ENCODE measurements around the gene PGLYRP4. TPM values are rescaled to one million over a fixed set of nuclear protein-coding genes. Genes with fewer than 3 reads are reported as not detected.

Gene PGLYRP4
- total RNA-seq, 1 donor from 2014 or later, result not detected

GRCh38 chr1:153384958-153385580 lies 36.4 kb upstream of the PGLYRP4 start:
- ATAC-seq (no peak), DNase-seq (no peak)
- intact Hi-C loops (cut with micrococcal nuclease), result no loop called here

- no peak for ATAC-seq
- no peak for DNase-seq
- intact Hi-C loops (cut with micrococcal nuclease), result no loop called here
These were observed 32.1 kb upstream of the PGLYRP4 start for GRCh38 chr1:153380711-153381110.

GRCh38 chr1:153379591-153379990 lies 30.9 kb upstream of the PGLYRP4 start:
- ATAC-seq, result no peak
- intact Hi-C loops (cut with micrococcal nuclease), result no loop called here
- DNase-seq, result no peak

DNA sequence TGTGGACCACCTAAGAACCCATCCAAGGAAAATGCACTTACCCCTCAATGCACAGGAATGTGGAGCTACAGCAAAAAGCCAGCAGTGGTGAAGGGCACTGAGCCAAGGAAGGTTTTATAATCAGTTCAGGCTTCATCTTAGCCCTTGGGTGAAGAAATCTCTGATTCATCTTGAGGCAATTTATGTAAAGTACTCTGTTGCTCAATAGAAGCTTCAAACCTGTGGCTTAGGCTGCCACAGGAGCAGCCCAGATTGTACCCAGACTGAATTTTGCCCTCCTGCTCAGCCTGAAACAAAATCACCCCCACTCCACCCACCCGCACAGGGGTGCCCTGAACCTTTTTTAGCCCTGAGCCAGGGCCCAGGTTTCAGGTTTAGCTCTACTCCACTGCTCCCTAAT lies 26.9 kb upstream of the PGLYRP4 start, which contains the start of gene S100A12:
Gene S100A12, minus strand, starts transcription at position 111 of the 400 bp plus-strand sequence. CDS start 1,029 bp downstream, outside the sequence.
- DNase-seq (no peak), ATAC-seq (no peak)
- intact Hi-C loops (cut with micrococcal nuclease), result no loop called here

GRCh38 chr1:153374071-153374470 lies 25.4 kb upstream of the PGLYRP4 start:
- ATAC-seq (no peak), DNase-seq (no peak)
- intact Hi-C loops (cut with micrococcal nuclease), result no loop called here

- DNase-seq (no peak), ATAC-seq (no peak)
- intact Hi-C loops (cut with micrococcal nuclease), result no loop called here
These were observed 23.9 kb upstream of the PGLYRP4 start for GRCh38 chr1:153372571-153372970.

GRCh38 chr1:153371231-153371630 lies 22.6 kb upstream of the PGLYRP4 start:
- ATAC-seq (no peak), DNase-seq (no peak)
- intact Hi-C loops (cut with micrococcal nuclease), result no loop called here

- intact Hi-C loops (cut with micrococcal nuclease), result no loop called here
- DNase-seq (no peak), ATAC-seq (no peak)
These were observed 21.5 kb upstream of the PGLYRP4 start for GRCh38 chr1:153370146-153370545.

DNA sequence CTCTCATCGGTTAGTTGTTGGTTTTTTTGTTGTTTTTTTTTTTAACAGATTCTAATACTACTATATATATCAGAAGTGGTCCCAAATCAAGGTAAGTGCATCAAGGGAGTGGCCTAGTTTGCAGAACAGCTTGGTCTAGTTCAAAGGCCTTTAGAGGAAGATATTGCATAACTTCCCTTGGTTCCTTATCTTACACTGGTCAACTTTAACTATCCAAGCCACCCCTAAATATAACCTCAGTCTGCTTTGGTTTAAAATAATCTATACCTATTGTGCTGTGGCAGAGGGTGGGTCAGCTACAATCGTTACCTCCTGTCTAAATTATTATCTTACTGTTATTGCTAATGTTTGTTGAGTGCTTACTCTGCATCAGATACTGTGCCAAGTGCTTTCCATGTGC lies 19.9 kb upstream of the PGLYRP4 start:
- intact Hi-C loops (cut with micrococcal nuclease), result no loop called here
- ATAC-seq (peak; percentile 32), DNase-seq (no peak)

- intact Hi-C loops (cut with micrococcal nuclease), result no loop called here
- ATAC-seq, result peak; percentile 29
- DNase-seq, result no peak
These were observed 18.4 kb upstream of the PGLYRP4 start for GRCh38 chr1:153367090-153367489.

DNA sequence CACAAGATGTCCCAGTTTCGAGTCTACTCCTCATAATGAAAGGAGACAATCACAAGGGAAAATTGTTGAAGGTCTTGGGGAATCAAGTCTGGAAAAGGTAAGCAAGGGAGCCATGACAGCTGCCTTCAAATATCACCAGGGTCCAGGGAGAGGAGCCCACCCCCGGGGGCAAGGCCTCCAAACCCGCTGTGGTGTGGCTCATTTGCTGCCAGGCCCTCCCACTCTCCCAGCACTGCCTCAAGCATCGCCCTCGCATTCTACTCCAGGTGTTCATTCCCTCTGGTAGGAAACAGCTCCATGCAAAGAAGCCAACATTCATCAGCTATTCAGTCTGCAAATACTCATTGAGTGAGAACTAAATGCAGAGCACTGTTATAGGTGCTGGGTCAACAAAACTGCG lies 17.6 kb upstream of the PGLYRP4 start:
- ATAC-seq (no peak), DNase-seq (no peak)
- intact Hi-C loops (cut with micrococcal nuclease), result no loop called here

DNA sequence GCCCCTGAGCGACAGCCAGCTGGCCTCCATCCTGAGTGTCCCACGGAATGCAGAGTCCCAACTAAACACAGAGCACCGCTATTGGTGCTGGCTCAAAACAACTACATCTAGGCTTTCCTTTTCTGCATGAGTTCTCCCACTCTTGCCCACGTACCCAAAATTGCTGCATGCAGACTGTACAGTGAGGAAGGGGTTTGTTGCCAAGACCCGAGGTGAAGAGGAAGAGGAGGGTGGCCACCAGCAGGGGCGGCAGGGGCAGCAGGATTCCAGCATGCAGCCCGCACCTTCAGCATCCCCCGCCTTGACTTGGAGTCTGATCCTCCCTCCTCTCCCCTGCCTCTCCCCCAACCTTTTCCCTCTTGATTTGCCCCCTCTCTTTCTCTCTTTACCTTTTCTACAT lies 17.1 kb upstream of the PGLYRP4 start:
- intact Hi-C loops (cut with micrococcal nuclease), result no loop called here
- DNase-seq, result no peak
- no peak for ATAC-seq

DNA sequence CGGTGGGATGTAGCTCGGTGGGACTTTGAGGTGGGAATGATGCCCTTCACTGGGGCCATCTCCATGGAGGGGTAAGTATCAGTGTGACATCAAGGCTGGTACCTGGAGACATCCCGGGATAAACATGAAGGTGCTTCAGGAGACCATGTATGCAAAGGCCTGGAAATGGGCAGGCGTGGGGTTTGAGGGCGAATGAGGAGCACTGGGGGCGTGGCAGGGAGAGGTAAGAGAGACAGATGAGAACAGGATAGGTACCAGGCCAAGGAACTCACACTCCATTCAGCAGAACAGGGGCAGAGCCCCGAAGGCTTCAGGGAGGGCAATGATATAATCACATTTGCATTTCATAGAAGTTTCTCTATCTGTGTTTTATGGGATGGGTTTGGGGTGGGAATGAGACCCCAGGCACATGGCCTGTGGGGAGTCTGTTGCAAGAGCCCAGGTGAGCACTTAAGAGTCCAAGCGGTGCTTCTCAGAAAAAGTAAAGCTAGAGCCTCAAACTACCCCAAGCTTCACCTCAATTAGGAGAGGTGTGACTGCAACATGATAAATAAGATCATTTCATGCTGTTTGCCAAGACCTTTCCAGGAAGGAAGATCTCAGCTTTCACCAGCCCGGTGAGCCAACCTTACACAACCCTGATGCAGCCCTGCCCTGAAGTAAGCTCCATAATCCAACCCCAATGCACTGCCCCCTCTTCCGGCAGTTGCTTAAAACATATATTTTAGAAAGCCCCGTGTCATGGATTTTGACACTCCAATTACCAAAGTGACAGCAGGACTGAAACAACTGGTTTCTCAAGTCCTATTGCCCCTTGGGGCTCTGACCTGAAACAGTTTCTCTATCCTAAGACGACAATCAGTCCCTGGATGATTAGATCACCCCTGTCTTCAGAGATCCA lies 16.4 kb upstream of the PGLYRP4 start:
- intact Hi-C loops (cut with micrococcal nuclease), result no loop called here
- no peak for DNase-seq
- ATAC-seq, result no peak

GRCh38 chr1:153364156-153364555 lies 15.5 kb upstream of the PGLYRP4 start:
- ATAC-seq, result no peak
- no peak for DNase-seq
- intact Hi-C loops (cut with micrococcal nuclease), result no loop called here

DNA sequence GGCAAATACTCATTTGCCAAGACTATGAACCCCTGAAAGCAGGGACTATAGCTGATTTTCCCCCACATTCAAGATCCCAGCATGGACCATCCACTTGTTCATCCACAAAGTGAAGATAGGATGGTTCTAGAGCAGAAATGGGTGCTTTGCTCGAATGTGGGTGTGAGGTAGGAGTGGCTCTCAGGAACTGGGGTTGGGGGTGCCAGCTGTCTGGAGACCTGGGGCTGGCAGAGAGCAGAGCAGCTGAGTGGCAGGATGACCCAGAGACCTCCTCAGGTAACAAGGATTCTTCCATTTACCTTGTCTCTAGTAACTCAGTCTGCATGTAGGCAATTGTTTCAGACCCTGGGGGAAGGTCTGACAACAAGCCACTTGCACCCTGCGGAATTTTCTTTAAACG lies 15.0 kb upstream of the PGLYRP4 start:
- intact Hi-C loops (cut with micrococcal nuclease), result no loop called here
- DNase-seq (no peak), ATAC-seq (no peak)

- ATAC-seq (no peak), DNase-seq (no peak)
- intact Hi-C loops (cut with micrococcal nuclease), result no loop called here
These were observed 13.6 kb upstream of the PGLYRP4 start for GRCh38 chr1:153362187-153362775.

DNA sequence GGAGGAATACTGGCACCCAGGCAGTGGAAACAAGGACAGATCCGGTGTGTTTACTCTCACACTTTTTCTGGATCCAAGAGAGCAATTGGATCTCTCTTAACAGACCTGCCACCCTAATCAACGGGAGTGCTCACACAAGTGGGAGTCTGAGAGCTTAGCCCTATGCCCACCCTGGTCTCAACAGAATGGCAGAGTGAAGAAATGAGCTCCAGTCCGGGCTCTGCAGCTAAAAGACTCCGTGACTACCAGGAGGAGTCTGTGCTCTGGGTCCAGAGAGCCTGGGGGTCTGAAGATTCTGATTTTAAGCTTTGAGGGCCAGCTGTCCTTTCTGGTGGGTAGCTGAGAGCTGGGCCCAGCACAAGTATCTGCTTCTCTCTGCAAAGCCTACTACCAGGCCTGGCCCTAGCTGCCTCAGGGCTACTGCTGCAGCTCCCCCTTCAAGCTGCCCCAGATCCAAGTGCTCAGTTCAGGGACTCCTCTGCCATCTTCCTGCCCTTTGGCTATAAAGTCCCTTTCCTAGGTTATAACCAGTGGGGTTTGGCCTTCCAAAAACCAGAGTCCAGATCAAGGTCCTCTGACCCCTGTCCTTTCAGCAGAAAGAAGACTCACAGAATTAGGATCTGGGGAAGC lies 13.0 kb upstream of the PGLYRP4 start:
- intact Hi-C loops (cut with micrococcal nuclease), result no loop called here
- no peak for DNase-seq
- no peak for ATAC-seq

DNA sequence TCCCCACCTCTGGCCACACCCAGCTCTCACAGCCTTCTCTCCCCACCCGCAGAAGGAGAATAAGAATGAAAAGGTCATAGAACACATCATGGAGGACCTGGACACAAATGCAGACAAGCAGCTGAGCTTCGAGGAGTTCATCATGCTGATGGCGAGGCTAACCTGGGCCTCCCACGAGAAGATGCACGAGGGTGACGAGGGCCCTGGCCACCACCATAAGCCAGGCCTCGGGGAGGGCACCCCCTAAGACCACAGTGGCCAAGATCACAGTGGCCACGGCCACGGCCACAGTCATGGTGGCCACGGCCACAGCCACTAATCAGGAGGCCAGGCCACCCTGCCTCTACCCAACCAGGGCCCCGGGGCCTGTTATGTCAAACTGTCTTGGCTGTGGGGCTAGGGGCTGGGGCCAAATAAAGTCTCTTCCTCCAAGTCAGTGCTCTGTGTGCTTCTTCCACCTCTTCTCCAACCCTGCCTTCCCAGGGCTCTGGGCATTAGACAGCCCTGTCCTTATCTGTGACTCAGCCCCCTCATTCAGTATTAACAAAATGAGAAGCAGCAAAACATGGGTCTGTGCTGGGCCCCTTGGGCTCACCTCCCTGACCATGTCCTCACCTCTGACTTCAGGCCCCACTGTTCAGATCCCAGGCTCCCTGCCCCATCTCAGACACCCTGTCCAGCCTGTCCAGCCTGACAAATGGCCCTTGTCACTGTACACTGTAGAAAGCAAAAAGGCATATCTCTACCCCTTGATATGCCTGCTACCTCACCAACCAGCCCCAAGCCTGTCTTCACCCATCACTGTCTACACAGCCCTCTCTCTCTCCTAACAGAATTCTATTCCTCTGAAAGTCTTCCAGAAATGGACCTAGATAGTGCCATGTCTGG lies 12.2 kb upstream of the PGLYRP4 start:
- DNase-seq (no peak), ATAC-seq (peak; percentile 14)
- intact Hi-C loops (cut with micrococcal nuclease), result no loop called here

DNA sequence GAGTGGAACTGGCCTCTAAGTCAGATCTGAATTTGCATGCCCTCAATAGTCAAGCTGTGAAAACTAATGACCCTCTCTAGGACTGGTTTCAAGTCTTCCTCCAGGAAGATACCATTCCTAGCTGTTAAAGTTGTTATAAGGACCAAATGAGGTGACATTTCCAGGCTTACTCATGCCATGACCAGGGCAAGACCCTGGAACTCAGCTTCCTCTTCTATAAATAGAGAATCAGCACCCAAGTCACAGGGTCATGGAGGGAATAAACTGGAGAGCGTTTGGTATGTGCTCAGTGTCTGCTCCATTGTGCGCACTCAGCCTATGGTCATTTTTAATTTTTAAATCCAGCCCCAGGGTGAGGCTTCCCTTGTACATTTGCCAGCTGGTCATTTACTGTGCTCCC lies 11.5 kb upstream of the PGLYRP4 start:
- DNase-seq (no peak), ATAC-seq (peak; percentile 45)
- intact Hi-C loops (cut with micrococcal nuclease), result no loop called here
